ENCODE data around the gene VAC14. TPM values are rescaled to one million over a fixed set of nuclear protein-coding genes. Genes with fewer than 3 reads are reported as not detected.

The VAC14 gene
- total and polyA plus RNA-seq, 2 of the 8 experiments (the other 6 are each of a cell fraction or from before 2014, with no cell fraction given) = 56.0 to 108 TPM

- Histone ChIP-seq H2BK15ac (ENCODE audit: low read length) (no peak overlapping the region), H3K56ac (replicated peaks; ENCODE audit: insufficient read length, low read depth, low read length) (no peak overlapping the region), H3K4me3 (ENCODE audit: extremely low read depth in 1 of 4, insufficient read depth in 2 of 4, low read depth in 3 of 4, low read length in 4 of 4) (no peak overlapping the region), H3K4ac (replicated peaks; ENCODE audit: insufficient read length, low read depth, low read length) (no peak overlapping the region), H4K91ac (replicated peaks; ENCODE audit: insufficient read length, low read length) (no peak overlapping the region), H4K8ac (ENCODE audit: extremely low read depth, insufficient read depth, low read length) (no peak overlapping the region; the same call in 1 of the 2 replicates), H2BK20ac (ENCODE audit: low read length) (no peak overlapping the region), H2AK5ac (ENCODE audit: low read depth, low read length) (no peak overlapping the region), H3K4me2 (ENCODE audit: insufficient read depth in 1 of 2, low read depth in 2 of 2, low read length in 2 of 2) (no peak overlapping the region), H3K23me2 (ENCODE audit: low read depth, low read length) (no peaks in the 10 kb centered on the region), H3K18ac (ENCODE audit: extremely low read depth, low read length) (no peak overlapping the region), H4K20me1 (replicated peaks in 1 of 2; ENCODE audit: control insufficient read depth in 1 of 2, insufficient read depth in 2 of 2, low read length in 2 of 2) (no peaks in the 10 kb centered on the region), H3K79me2 (ENCODE audit: control insufficient read depth in 1 of 2, insufficient read depth in 2 of 2, low read length in 2 of 2) (no peaks in the 10 kb centered on the region), H2BK5ac (ENCODE audit: low read depth, low read length) (no peak overlapping the region), H3K9ac (replicated peaks in 1 of 4; ENCODE audit: extremely low read depth in 1 of 4, low read depth in 3 of 4, low read length in 3 of 4) (no peak overlapping the region), H3K36me3 (ENCODE audit: control insufficient read depth in 2 of 4, insufficient read depth in 4 of 4, low read length in 3 of 4) (peaks cover 0 to 15% (median 4%) of the 10 kb centered on the region in 4 experiments; a peak in 3 of 8 replicates), H2BK12ac (ENCODE audit: low read depth, low read length) (no peak overlapping the region), H3K27me3 (replicated peaks in 1 of 4; ENCODE audit: control insufficient read depth in 3 of 4, extremely low read depth in 1 of 4, insufficient read depth in 3 of 4, low read length in 3 of 4) (no peaks in the 10 kb centered on the region), H3K9me3 (ENCODE audit: insufficient read depth in 2 of 2, low read depth in 1 of 2, low read length in 1 of 2) (no peaks in the 10 kb centered on the region), H4K5ac (ENCODE audit: insufficient read length, low read depth, low read length) (no peak overlapping the region), H3K14ac (ENCODE audit: insufficient read length) (no peak overlapping the region), H3K27ac (ENCODE audit: low read depth, low read length) (no peak overlapping the region), H2BK120ac (replicated peaks; ENCODE audit: low read depth, low read length) (no peak overlapping the region), H3K23ac (ENCODE audit: insufficient read length) (no peak overlapping the region), H3K79me1 (ENCODE audit: low read depth, low read length) (no peaks in the 10 kb centered on the region), H3K4me1 (replicated peaks in 1 of 4; ENCODE audit: control insufficient read depth in 3 of 4, insufficient read depth in 4 of 4, low read length in 3 of 4) (peaks cover 0 to 4% (median under 1%) of the 10 kb centered on the region in 4 experiments; a peak in 1 of 7 replicates), H2AFZ (ENCODE audit: low read length) (no peak overlapping the region)
- DNase-seq (ENCODE audit: low read depth in 1 of 2, low spot score in 2 of 2) = no peak
- POLR2A ChIA-PET (ENCODE audit: partially characterized antibody) = interaction anchor here (1.1 kb wide), 1 partner anchor 8 kb away, joined by 3 read pairs; no protein-coding TSS in a partner anchor
- 88% methylated on average over 17 of the region's 18 CpGs; no CpG with 5 or more reads in 1 of the 2 experiments for WGBS, 2 experiments (ENCODE audit: extremely low coverage in 1 of 2, insufficient coverage in 1 of 2, insufficient read length in 1 of 2, insufficient replicate concordance in 2 of 2, low coverage in 1 of 2, low lambda C conversion rate in 2 of 2, missing lambda C conversion rate in 1 of 2)
- no peak for TF ChIP-seq YY1 (IDR thresholded peaks at IDR 0.05; ENCODE audit: low read depth, low read length)
- no peak for TF ChIP-seq BACH1 (IDR thresholded peaks at IDR 0.05; ENCODE audit: low read length)
- TF ChIP-seq RAD21 (IDR thresholded peaks at IDR 0.05 in 1 of 2, conservative IDR thresholded peaks at IDR 0.05 in 1 of 2; ENCODE audit: low read depth in 2 of 2, low read length in 2 of 2) = no peak
- TF ChIP-seq JUND (IDR thresholded peaks at IDR 0.05; ENCODE audit: low read length) = no peak
- TF ChIP-seq FOSL1 (IDR thresholded peaks at IDR 0.05; ENCODE audit: insufficient read depth, low read depth, low read length) = no peak
- TF ChIP-seq KDM1A (IDR thresholded peaks at IDR 0.05; ENCODE audit: borderline replicate concordance, low read length) = no peak
- no peak for TF ChIP-seq BRCA1 (IDR thresholded peaks at IDR 0.05; ENCODE audit: low read depth, low read length)
- no peak for FAIRE-seq
- CTCF ChIA-PET (ENCODE audit: partially characterized antibody) = interaction anchor here (1.1 to 3.4 kb wide), 3 partner anchors 20 to 64 kb away, joined by 3 to 9 read pairs (median 3); no protein-coding TSS in a partner anchor
Observed at GRCh38 chr16:70674221-70675014, 126.5 kb downstream of the VAC14 start.
